ENCODE measurements around the gene FAM3D.

Gene FAM3D

GRCh38 chr3:58625196-58625824, 41.3 kb downstream of the FAM3D start:
- no peak for DNase-seq

DNA sequence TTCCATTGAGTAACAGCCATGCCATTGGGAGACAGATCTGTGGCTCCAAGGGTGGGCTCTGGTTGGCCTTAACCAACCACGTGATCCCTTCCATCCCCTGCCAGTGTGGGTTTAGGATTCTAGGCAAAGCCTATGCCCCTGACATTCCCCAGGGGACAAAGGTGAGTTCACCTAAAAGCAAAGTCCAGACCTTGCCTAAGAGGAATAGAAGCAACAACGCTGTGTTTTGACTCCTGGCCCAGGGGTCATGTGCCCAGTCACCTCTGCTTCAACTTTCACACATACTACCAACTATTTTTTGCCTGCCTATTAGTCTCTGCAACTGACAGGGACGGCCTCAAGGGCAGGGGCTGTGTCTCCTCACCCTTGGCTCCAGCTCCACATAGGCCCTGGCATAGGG, 42.0 kb downstream of the FAM3D start:
- no peak for DNase-seq

GRCh38 chr3:58623961-58624360, 42.6 kb downstream of the FAM3D start:
- no peak for DNase-seq

GRCh38 chr3:58623478-58623877, 43.1 kb downstream of the FAM3D start:
- DNase-seq, result no peak

- DNase-seq, result no peak
Measured at GRCh38 chr3:58622892-58623291, 43.7 kb downstream of the FAM3D start.

GRCh38 chr3:58622436-58622835, 44.1 kb downstream of the FAM3D start:
- DNase-seq, result no peak

- DNase-seq, result no peak
Measured at GRCh38 chr3:58621086-58621830, 45.3 kb downstream of the FAM3D start.

DNA sequence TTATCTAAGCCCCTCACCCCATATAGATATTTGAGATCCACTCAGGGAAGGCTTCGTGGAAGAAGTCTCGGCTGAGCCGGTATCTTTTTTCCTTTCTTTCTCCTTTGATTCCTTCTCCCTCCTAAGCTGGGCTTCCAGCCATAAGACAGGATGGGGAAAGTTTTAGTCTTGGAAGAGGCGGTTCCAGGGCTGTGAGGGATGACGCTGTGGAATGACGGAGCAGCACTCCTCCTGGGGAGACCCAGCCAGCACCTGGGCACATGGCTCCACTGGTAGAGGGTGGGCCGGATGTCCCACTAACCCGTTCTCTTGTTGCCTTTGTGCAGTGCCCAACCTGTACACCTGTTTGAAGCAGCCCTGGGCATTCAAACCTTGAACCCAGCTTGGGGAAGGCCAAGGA, 46.2 kb downstream of the FAM3D start:
- no peak for DNase-seq

DNA sequence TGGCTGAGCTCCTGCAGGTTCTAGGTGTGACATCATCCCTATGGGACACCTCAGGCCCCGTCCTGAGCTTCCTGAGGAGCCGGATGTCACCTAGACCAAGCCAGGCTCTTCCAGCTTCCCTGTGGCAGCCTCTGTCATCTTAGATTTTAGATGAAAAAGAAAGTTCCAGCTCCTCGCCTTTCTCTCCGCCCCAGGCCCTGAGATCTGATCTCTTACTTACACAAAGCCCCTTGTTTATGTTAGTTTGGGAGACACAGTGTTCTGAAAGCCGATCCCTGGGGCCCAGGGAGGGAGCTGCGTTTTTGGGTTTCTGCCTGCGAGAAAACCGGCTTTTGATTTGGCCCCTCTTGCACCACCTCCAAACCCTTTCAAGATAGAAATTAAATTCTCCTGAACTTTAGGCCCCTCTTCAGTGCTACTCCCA, 49.2 kb downstream of the FAM3D start:
- DNase-seq, result no peak

GRCh38 chr3:58613236-58614132, 53.1 kb downstream of the FAM3D start:
- DNase-seq, result no peak

DNA sequence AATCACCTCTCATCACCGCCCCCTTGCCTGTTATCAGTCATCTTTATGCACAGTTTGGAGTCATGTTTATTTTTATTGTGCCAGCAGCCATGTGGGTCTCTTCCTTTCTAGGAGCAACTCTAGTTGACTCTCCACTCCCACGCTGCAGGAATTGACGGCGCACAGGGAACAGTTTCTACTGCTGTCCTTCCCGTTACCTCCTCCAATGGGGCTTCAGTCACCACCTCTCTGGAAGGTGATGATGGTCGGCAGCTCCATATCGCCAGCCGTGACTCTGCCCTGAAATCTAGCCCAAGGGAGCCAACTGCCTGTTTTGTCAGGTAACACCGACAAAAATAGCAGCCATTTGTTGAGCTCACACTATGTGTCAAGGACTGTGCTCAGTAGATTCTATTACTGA, 53.7 kb downstream of the FAM3D start:
- DNase-seq, result no peak

GRCh38 chr3:58609990-58610389, 56.6 kb downstream of the FAM3D start:
- DNase-seq, result no peak

GRCh38 chr3:58608648-58609047, 57.9 kb downstream of the FAM3D start:
- DNase-seq, result no peak

DNA sequence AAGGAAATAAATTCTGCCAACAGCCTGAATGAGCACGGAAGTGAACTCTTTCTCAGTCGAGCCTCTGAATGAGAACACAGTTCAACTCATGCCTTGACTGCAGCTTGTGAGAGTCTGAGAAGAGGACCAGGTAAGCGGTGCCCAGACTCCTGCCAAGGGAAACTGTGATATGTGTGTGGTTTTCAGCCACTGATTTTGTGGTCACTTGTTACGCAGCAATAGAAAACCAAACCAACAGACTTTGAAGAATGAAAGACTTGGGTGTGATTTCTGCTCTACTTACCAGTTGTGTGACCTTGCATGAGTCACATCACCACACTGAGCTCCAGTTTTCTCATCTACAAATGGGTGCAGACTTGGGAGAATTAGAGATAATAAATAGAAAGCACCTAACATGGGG, 58.8 kb downstream of the FAM3D start:
- no peak for DNase-seq

DNA sequence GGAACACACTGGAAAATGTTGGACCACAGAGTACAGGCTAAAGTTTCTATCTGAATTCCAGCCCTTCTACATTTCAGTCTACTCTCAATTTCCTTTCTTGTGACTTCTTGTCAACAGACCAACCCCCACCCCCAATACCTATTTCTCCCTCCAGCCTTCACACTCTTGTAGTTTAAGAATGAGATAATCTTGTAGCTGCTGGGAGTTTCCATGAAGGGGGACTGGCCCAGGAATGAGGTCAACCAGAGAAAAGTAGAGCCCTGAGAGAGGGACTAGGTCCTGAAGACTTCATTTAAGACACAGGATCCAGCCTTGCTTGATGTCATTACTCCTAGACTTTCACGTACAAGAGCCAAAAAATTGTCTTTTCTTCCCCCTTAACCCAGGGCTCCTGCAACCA, 59.9 kb downstream of the FAM3D start:
- no peak for DNase-seq

- no peak for DNase-seq
Measured at GRCh38 chr3:58604031-58604430, 62.5 kb downstream of the FAM3D start.

DNA sequence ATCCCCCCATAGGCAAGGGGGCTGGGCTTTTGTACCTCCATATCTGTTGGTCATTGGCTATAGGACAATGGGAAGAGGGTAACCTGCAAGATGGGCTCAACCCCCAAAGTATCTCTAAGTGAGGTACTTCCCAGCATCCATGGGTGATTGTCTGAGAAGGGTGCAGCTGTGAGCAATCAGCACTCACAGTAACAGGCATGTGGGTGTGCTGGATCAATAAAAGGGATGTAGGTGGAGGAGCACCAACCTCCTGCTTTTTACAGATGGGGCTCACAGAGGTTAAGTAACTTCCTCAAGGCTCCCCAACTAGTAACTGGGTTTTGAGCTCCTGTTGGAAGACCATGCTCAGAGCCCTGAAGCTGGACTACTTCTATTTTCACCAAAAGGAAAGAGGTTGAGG, 63.0 kb downstream of the FAM3D start:
- no peak for DNase-seq

GRCh38 chr3:58597770-58598310, 68.7 kb downstream of the FAM3D start:
- DNase-seq, result no peak

GRCh38 chr3:58596834-58597518, 69.6 kb downstream of the FAM3D start:
- DNase-seq, result no peak

- no peak for DNase-seq
Measured at GRCh38 chr3:58594117-58594516, 72.5 kb downstream of the FAM3D start.

DNA sequence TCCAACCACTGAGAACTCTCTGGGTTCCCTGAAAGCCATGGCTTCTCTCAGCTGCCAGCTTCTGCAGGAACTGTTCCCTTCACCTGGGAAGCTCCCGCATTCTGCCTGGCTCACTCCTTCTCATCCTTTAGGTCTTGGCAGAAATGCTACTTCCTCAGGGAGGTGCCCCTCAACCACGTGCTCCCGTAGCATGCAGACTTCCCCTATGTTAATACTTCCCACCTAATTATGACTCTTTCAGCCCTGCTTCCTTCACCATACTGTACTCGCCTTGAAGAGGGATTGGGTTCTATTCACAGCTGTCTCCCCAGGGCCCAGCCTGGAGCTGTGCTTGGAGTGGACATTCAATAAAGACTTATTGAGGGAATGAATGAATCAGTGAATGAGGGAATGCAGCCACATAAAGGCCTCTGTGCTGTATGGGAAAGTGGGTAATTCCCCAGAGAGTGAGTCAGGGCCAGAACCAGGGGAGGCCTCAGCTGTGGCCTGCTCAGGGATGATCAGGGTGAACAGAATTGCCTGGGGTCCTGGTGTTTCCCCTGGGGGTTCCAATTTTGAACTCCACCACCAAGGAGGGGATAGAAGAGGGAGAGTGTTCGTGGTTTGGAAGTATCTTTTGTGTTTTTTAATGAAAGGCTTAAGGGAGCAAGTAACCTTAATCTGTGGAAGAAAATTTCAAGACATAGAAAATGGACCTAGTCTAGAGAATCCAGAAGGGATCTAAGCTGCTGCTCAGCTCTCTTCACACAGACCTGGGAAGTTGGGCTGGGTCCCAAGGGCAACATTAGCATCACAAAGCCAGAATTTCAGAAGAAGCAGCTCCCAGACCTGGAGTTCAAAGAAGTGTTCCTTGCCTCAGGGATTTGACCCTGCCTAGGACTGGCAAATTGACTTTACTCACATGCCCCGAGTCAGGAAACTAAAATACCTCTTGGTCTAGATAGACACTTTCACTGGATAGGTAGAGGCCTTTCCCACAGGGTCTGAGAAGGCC, 74.8 kb downstream of the FAM3D start:
- DNase-seq, result no peak

Data from stimulated activated CD4-positive, alpha-beta T cell treated with anti-CD3 and anti-CD28 coated beads, Interleukin-15, amount 100 ng/mL, for 24 hours (primary cell).